HG03457 (cell line): ENCODE results near the gene BIK.
"Not testable (repeated sequence)": the region's sequence is repeated elsewhere in the genome, so short reads cannot be mapped to it uniquely, and the experiment has no call there.

Experiments
- ATAC-seq: cut with Tn5 transposase; IDR thresholded peaks from one replicate; pipeline ENCODE4 v1.9.1; 2021; ENCODE audit warnings: moderate number of reproducible peaks; ENCODE audit not compliant: unreplicated experiment

The BIK gene

DNA sequence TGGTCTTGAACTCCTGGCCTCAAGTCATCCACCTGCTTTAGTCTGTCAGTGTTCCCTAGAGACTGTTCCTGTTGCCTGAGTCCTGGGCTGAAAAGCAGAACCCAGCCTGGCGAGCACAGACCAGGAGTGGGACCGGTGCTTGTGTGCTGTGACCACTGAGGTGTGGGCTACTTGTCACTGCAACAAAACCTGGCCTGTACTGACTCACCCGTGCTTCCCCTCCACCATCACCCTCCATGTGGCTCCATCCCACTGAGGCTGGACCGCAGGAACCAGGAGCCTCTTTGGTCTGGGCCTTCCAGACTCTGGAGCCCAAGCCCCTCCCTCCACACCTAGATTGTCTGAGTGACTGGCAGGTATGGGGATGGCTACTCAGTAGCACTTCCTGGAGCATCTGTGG is 24.0 kb downstream of the BIK start:
- no peak for ATAC-seq

DNA sequence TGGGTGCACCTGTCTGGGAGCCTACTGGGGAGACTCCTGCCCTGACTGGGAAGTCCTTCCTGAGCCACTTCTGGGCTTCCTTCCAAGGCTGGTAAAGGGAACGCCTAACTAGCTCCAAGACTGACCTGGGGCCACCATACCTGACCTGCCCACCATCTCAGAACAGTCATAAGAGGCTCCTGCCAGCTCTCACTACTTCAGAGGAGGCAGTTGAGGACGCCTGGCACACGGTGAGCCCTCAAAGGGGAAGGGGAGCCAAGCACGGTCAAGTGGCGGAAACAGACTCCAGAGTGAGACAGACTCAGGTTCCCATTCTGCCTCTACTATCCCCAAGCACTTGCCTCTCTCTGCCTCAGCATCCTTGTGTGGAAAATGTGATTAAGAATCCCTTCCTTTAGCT is 25.0 kb downstream of the BIK start:
- no peak for ATAC-seq

DNA sequence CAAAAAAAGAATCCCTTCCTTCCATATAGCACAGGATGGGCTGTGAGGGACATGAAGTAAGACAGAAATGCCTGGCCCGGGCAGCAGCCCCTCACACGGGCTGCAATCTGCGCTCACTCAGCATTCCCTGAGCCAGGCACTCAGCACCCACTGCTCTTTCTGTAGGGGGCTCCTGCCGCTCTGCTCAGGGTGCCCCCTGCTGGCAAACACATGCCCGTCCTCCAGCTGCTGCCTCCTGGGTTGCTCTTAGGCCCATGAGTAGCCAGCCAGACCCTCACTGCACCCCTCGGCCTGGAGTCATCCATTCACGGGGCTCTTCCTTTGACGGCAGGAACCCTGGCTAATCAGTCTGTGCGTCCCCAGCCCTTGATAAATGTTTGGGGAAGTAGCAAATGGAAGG is 25.7 kb downstream of the BIK start:
- ATAC-seq: no peak

DNA sequence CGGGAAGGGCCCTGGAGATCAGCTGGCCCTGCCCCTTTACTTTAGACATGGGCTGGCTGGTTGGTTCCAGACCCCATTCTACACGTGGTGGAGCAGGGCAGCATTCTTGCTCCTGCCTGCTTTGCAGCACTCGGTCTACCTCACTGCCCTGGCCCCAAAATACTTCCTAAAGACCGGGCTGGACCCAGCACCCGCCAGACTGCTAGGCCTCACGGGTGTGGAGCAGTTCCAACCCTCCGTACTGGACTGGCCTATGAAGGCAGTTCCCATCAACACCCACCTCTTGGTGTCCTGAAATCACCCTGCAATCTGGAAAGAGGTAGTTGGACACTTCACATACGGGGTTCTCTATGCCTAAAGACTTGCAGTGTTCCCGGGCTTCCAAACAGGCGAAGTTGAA is 26.3 kb downstream of the BIK start:
- ATAC-seq: no peak

- no peak for ATAC-seq
These were observed 32.5 kb downstream of the BIK start, which contains the start of gene MCAT for GRCh38 chr22:43142880-43143562. Gene MCAT, minus strand, starts transcription at chr22:43143398. Its CDS starts 50 bp downstream, at chr22:43143348.

GRCh38 chr22:43144949-43145348 is 34.4 kb downstream of the BIK start:
- ATAC-seq: no peak

DNA sequence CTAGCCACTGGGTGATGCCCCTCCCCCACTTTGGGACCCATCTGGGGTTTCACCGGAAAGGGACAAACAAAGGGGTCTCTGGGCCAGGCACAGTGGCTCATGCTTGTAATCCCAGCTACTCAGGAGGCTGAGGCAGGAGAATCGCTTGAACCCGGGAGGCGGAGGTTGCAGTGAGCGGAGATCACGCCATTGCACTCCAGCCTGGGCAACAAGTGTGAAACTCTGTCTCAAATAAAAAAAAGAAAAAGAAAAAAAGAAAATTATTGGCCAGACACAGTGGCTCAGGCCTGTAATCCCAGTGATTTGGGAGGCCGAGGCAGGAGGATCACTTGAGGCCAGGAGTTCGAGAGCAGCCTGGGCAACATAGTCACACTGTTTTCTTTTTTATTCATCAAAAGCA is 34.8 kb downstream of the BIK start:
- not testable (repeated sequence) for ATAC-seq

DNA sequence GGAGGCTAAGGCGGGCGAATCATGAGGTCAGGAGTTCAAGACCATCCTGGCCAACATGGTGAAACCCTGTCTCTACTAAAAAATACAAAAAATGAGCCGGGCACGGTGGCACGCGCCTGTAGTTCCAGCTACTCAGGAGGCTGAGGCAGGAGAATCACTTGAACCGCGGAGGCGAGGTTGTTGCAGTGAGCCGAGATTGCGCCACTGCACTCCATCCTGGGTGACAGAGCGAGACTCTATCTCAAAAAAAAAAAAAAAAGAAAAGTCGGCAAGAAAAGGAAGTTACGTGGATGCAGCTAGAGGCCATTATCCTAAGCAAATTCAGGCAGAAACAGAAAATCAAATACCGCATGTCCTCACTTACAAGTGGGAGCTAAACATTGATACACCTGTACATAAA is 35.8 kb downstream of the BIK start:
- not testable (repeated sequence) for ATAC-seq

DNA sequence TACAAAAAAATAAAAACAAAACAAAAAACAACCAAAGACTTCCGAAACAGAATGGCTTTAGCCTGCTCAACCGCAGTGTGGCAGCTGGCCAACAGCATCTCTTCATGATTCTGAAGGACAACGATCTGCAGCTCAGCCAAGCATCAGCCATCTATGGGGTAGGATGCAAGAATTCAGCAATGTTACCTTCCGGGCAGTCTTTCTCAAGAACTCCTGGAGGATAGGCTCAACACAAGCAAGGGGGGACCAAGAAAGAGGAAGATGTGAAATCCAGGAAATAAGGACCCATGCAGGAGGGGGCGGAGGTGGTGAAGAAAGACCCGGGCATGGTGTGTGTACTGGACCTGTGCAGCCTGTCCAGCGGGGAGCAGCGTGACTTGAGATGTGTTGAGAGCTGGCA is 37.3 kb downstream of the BIK start:
- no peak for ATAC-seq

GRCh38 chr22:43148581-43148980 is 38.0 kb downstream of the BIK start:
- ATAC-seq: no peak

DNA sequence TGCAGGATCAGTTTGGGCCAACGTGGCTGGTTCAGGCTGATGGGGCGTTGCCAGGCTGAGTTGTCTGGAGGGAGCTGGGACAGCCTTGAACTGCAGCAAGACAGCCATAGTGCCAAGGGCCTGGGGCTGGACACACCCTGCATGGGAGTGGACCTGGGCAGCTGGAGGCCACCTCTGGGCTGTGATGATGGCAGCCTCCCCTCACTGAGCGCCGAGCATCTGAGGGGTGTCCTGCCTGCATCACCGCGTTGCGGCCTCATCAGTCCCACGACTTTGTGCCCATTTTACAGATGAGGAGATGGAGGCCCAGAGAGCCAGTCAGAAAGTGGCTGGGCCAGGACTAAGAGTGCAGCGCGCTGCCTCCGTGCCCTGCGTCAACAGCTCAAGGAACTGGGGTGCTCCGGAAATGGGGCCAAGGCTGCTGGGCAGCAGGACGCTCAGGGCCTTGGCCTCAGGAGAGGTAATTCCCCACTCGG is 40.2 kb downstream of the BIK start:
- ATAC-seq: no peak

DNA sequence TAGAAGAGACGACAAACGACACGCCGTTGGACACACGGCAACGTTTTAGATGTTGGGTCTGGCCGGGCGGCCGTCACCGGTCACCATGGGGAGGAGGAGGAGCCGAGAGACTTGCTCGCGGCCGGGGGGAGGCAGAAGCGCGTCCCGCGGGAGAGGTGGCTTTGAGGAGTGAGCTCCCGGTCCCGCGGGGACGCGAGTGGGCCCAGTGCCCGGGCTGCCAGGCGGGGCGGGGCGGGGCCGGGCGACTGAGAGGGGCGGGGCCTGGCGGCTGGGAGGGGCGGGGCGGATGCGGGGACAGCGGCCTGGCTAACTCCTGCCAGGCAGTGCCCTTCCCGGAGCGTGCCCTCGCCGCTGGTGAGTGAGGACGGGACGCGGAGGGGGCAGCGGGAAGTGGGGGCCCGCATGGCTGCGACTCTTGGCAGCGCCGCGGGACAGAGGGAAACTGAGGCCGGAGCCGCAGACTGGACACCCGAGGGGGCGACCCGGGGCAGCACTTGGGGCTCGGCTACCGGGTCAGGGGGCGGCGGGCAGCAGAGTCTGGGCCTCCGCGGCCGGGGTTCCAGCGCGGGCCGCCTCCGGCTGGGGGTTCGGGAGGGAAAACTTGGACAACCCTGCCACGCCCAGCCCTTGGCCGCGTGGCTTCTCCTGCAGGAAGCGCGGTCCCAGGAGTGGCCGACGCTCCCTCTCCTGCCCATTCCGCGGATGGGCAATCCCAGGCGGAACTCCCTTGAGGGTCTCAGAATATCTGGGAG is 40.9 kb downstream of the BIK start, which contains the start of gene TSPO:
TSPO (plus strand) TSS at position 309 of the 752 bp plus-strand sequence. CDS start 7,680 bp downstream, outside the sequence.
- no peak for ATAC-seq

DNA sequence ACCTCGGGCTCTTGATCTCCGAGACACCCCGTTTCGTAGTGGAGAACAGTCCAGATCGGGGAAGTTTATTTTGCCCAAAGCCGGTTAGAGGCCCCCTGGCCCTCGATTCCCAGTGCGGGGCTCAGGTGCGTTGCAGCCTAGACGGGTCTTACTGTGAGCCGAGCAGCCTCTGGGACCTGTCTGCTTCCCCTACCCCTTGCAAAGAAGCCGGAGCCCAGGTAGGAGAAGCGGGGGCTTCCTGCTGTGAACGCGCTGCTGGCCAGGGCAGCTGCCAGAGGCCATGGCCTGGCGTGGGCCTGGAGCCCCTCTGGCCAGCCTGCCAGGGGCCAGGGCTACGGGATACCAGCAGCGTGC is 41.4 kb downstream of the BIK start:
- no peak for ATAC-seq

GRCh38 chr22:43152357-43153071 is 42.0 kb downstream of the BIK start:
- no peak for ATAC-seq

GRCh38 chr22:43153899-43154298 is 43.3 kb downstream of the BIK start:
- no peak for ATAC-seq

DNA sequence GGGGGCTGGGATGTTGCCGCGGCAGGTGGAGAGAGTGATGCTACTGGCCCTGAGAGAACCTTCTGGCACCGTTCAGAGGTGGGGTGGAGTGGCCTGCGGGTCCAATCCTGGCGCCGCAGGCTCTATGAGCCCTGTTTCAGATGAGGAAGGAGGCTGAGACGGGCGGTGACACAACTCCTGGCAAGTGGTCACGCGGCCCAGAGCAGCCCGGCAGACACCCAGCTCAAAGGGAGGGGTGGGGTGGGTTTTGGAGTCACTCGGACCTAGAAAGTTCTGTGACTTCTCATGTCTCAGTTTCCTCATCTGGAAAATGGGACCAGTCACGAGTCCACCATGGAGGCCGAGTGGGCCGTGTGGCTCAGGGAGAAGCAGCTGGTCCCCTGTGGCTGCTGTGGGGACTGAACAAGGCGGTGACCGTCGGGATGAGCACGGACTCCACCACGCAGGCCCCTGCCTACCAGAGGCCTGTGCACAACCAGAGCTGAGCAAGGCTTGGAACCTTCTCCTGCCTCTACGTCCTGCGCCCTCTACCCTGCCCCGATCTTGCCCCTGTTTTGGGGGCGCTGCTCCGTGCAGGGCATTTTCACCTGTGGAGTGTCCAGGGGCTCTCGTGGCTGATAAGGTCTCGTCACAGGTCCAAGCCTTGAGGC is 44.5 kb downstream of the BIK start:
- no peak for ATAC-seq

- ATAC-seq: no peak
These were observed 45.2 kb downstream of the BIK start for GRCh38 chr22:43155789-43156188.

- ATAC-seq: no peak
These were observed 45.9 kb downstream of the BIK start for GRCh38 chr22:43156413-43156812.

DNA sequence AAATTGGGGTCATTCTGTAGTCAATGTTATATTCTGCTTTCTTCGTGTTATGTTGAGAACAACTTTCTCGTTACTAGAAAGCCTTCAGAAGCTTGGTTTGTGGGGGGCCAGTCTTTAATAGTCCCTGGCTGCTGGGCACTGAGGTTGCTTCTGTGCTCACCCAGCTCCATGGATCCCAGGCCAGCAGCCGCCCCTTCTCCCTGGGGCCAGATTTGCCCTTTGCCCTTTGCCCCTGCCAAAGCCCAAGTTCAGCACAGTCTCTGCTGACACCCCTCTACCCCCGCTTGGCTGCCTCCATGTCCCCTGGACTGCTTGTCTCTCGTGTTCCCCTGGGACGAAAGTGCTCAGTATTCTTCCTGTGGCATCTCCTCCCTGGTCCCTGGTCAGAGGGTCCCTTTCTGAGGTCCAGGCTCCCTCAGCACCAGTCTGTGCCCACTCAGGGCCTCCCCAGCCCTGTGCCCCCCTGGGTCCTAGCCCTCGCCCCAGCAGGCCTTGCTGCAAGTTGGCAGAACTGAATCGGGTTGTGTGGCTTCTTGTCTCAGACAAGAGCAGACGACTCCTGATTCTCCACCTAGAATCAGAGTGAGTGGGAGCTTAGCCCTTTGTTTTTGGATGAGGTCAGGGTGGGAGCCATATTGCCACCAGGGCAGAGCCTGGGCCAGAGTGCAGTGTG is 47.5 kb downstream of the BIK start:
- no peak for ATAC-seq

DNA sequence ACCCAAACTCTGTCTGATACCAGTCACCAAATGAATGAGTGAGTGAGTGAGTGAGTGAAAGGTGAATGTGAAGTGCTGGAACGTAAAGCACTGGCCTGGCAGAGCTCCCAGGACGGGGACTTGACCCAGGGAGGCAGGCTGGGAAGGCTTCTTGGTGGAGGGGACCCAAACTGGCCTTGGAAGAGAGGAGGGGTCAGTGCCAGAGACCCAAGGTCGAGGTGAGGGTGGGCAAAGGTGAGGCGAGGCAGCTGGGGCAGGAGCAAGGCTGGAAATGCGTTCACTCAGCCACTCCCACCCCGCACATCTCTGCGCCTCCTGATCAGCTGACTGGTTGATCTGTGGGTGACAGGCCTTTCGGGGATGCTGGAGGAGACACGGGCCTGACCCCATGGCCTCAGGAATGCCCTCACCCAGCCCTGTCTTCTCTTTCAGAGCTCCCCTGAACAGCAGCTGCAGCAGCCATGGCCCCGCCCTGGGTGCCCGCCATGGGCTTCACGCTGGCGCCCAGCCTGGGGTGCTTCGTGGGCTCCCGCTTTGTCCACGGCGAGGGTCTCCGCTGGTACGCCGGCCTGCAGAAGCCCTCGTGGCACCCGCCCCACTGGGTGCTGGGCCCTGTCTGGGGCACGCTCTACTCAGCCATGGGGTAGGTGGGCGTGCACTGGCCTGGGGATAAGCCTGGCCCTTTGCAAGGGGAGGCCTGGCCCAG is 48.4 kb downstream of the BIK start:
- no peak for ATAC-seq
